HepG2 (cell line): ENCODE results near the gene PPP1R15A. TPM values are rescaled to one million over a fixed set of nuclear protein-coding genes. Genes with fewer than 3 reads are reported as not detected.

Experiments used
- ASH2L ChIP-seq: fragments of 300-600, 200-600 bp; sonication (generic); IDR thresholded peaks from 2 replicates; pipeline ENCODE4 v1.7.0; 2017; ENCODE audit warnings: low read depth, mild to moderate bottlenecking, moderate library complexity, mixed read lengths, low read length; ENCODE audit not compliant: insufficient read length
- BRD4 ChIP-seq: sonication (generic); formaldehyde crosslinking; IDR thresholded peaks from 2 replicates; pipeline ENCODE4 v1.4.0; 2020; ENCODE audit warnings: missing genetic modification reagents
- HOXA5 ChIP-seq: sonication (generic); formaldehyde crosslinking; IDR thresholded peaks from 2 replicates; pipeline ENCODE4 v1.4.0; 2020; ENCODE audit warnings: missing genetic modification reagents
- IKZF1 ChIP-seq: fragments of 450-650 bp; IDR thresholded peaks from 2 replicates; pipeline ENCODE4 v1.7.1; 2016
- NBN ChIP-seq: fragments of 450-650 bp; conservative IDR thresholded peaks from 2 replicates; pipeline ENCODE4 v1.6.1; 2017
- NRL ChIP-seq: sonication (generic); formaldehyde crosslinking; IDR thresholded peaks from 2 replicates; pipeline ENCODE4 v1.5.0; 2020; ENCODE audit warnings: missing genetic modification reagents, mild to moderate bottlenecking, moderate library complexity, borderline replicate concordance
- RFXAP ChIP-seq: sonication (generic); formaldehyde crosslinking; IDR thresholded peaks from 2 replicates; pipeline ENCODE4 v1.4.0; 2020; ENCODE audit warnings: missing genetic modification reagents, borderline replicate concordance
- SUZ12 ChIP-seq: fragments of 150-350 bp; IDR thresholded peaks from 2 replicates; pipeline ENCODE4 v1.6.1; 2014; ENCODE audit warnings: low read depth, low read length
- ZBTB10 ChIP-seq: sonication (generic); formaldehyde crosslinking; IDR thresholded peaks from 2 replicates; pipeline ENCODE4 v1.4.0; 2020; ENCODE audit warnings: missing genetic modification reagents, borderline replicate concordance
- ZC3H13 ChIP-seq: sonication (generic); formaldehyde crosslinking; IDR thresholded peaks from 2 replicates; pipeline ENCODE4 v1.8.1; 2023; ENCODE audit warnings: mild to moderate bottlenecking, missing genetic modification reagents, moderate library complexity
- ZFYVE20 ChIP-seq: sonication (generic); formaldehyde crosslinking; IDR thresholded peaks from 2 replicates; pipeline ENCODE4 v1.8.0; 2023; ENCODE audit warnings: low read depth, mild to moderate bottlenecking, moderate library complexity, missing genetic modification reagents, borderline replicate concordance
- ZKSCAN1 ChIP-seq: fragments of 150-350 bp; IDR thresholded peaks from 2 replicates; pipeline ENCODE4 v1.6.1; 2014; ENCODE audit warnings: low read length
- ZNF232 ChIP-seq: sonication (generic); formaldehyde crosslinking; IDR thresholded peaks from 2 replicates; pipeline ENCODE4 v1.4.0; 2020; ENCODE audit warnings: missing genetic modification reagents, borderline replicate concordance
- ZNF260 ChIP-seq: sonication (generic); formaldehyde crosslinking; IDR thresholded peaks from 2 replicates; pipeline ENCODE4 v1.4.0; 2020; ENCODE audit warnings: missing genetic modification reagents, low read depth, mild to moderate bottlenecking, borderline replicate concordance
- ZNF460 ChIP-seq: sonication (generic); formaldehyde crosslinking; IDR thresholded peaks from 2 replicates; pipeline ENCODE4 v1.5.1; 2020; ENCODE audit warnings: missing genetic modification reagents, mild to moderate bottlenecking, borderline replicate concordance
- ZNF777 ChIP-seq: sonication (generic); formaldehyde crosslinking; IDR thresholded peaks from 2 replicates; pipeline ENCODE4 v1.4.0; 2020; ENCODE audit warnings: missing genetic modification reagents
- ZNF850 ChIP-seq: sonication (generic); formaldehyde crosslinking; conservative IDR thresholded peaks from 2 replicates; pipeline ENCODE4 v1.9.0; 2021; ENCODE audit warnings: mild to moderate bottlenecking, missing genetic modification reagents
- polyA plus RNA-seq, 8 experiments: library from polyadenylated mRNA; depleted of rRNA in 3 of 8; stranded (reverse) in 7 of 8; unstranded in 1 of 8; fragments of >200 nt; fragmentation: Illumina TruSeq in 4 of 8; extraction: Trizol in 4 of 8; gene quantifications; 2 replicates each; pipeline versions ENCODE4 v1.2.1 to v1.2.3, GENCODE V29; 2011 to 2016; ENCODE audit warnings: low read depth in 4 of 8, missing spikeins in 1 of 8, mixed read lengths in 1 of 8; ENCODE audit not compliant: insufficient read depth in 1 of 8
- total RNA-seq, 5 experiments: library from RNA; depleted of rRNA; stranded (reverse); fragments of >200 nt; fragmentation: Illumina TruSeq; extraction: Trizol; gene quantifications; 2 replicates each; pipeline ENCODE4 v1.2.3, GENCODE V29; 2016; ENCODE audit warnings: low read depth in 1 of 5

Gene PPP1R15A
- total and polyA plus RNA-seq, 2 of the 13 experiments (the other 11 are each of a cell fraction or from before 2014, with no cell fraction given), result 15.6 to 18.5 TPM

GRCh38 chr19:48907671-48908070 is 35.5 kb downstream of the PPP1R15A start (continued):
- TF ChIP-seq ZBTB10, result no peak
- TF ChIP-seq IKZF1, result no peak
- TF ChIP-seq BRD4 (CRISPR knock-in tag), result no peak
- 0 out of 2 replicates have a peak, but pooled peaks have one; percentile 2 for TF ChIP-seq ZNF460 (CRISPR knock-in tag)
- TF ChIP-seq RFXAP (CRISPR knock-in tag), result no peak
- TF ChIP-seq HOXA5 (CRISPR knock-in tag), result no peak
- no peak for TF ChIP-seq ZNF850 (CRISPR knock-in tag)
- TF ChIP-seq NBN, result no peak
- TF ChIP-seq ZKSCAN1, result no peak
- TF ChIP-seq ASH2L, result no peak
- TF ChIP-seq SUZ12, result no peak
- peak; percentile 98 for TF ChIP-seq NRL (CRISPR knock-in tag)
- no peak for TF ChIP-seq ZFYVE20 (CRISPR knock-in tag)
- no peak for TF ChIP-seq ZNF260 (CRISPR knock-in tag)
- TF ChIP-seq ZNF232, result no peak
- no peak for TF ChIP-seq ZNF777
- TF ChIP-seq ZC3H13 (CRISPR knock-in tag), result no peak
